WERI-Rb-1 (cell line): ENCODE results near the gene ADAMTS4.

Source experiments
- DNase-seq: peaks from one replicate; pipeline ENCODE4 v3.0.0-alpha.2; 2020
- H3K27ac ChIP-seq: fragments of 250-450 bp; sonication (Bioruptor Pico); 2 replicates; pipeline ENCODE4 v1.5.1; 2020; ENCODE audit warnings: mild to moderate bottlenecking, moderate library complexity
- H3K27me3 ChIP-seq: fragments of 250-450 bp; sonication (Bioruptor Pico); 2 replicates; pipeline ENCODE4 v1.5.1; 2021; ENCODE audit warnings: mild to moderate bottlenecking, low read depth, moderate library complexity; ENCODE audit not compliant: insufficient read depth, severe bottlenecking
- H3K36me3 ChIP-seq: fragments of 250-450 bp; sonication (Bioruptor Pico); 2 replicates; pipeline ENCODE4 v1.5.1; 2020; ENCODE audit warnings: mild to moderate bottlenecking, moderate library complexity
- H3K4me3 ChIP-seq: 2 replicates; pipeline ENCODE4 v1.5.1; 2011; ENCODE audit warnings: low read depth, mild to moderate bottlenecking, control low read depth, low read length
- H3K9me3 ChIP-seq: fragments of 250-450 bp; sonication (Bioruptor Pico); 2 replicates; pipeline ENCODE4 v1.5.1; 2021; ENCODE audit warnings: mild to moderate bottlenecking, moderate library complexity; ENCODE audit not compliant: severe bottlenecking
- TF ChIP-seq, protein P1 (sequence below): IDR thresholded peaks from 2 replicates; pipeline ENCODE4 v1.5.1; 2011; ENCODE audit warnings: low read depth, mild to moderate bottlenecking, control low read depth, inconsistent platforms, low read length

ADAMTS4 gene, protein sequence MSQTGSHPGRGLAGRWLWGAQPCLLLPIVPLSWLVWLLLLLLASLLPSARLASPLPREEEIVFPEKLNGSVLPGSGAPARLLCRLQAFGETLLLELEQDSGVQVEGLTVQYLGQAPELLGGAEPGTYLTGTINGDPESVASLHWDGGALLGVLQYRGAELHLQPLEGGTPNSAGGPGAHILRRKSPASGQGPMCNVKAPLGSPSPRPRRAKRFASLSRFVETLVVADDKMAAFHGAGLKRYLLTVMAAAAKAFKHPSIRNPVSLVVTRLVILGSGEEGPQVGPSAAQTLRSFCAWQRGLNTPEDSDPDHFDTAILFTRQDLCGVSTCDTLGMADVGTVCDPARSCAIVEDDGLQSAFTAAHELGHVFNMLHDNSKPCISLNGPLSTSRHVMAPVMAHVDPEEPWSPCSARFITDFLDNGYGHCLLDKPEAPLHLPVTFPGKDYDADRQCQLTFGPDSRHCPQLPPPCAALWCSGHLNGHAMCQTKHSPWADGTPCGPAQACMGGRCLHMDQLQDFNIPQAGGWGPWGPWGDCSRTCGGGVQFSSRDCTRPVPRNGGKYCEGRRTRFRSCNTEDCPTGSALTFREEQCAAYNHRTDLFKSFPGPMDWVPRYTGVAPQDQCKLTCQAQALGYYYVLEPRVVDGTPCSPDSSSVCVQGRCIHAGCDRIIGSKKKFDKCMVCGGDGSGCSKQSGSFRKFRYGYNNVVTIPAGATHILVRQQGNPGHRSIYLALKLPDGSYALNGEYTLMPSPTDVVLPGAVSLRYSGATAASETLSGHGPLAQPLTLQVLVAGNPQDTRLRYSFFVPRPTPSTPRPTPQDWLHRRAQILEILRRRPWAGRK

DNA sequence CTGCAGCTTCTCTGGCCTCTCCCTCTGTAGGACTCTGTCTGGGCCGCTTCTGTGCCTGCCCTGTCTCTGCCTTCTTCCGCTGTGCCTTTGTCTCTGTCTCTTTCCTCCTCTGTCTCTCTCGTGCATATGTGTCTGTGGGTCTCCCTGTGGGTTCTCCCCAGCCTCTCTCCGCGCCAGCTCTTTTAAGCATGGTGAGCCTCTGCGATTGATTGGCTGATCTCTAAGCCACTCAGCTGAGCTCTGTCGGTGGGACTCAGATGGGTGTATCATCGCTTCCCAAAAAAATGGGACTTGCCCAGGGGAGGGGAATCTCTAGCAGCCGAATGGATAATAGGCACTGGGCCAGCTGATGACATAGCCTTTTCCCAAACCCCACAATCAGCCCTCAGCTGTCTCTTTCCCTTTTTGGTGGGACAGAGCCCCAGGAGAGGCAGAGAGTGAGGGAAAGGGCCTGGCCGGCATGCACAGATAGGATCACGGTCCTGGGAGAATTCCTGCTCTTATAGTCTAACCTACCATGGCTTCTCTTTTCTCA, at the start of gene ADAMTS4:
TSS of gene ADAMTS4 (minus strand) at position 158 of the 535 bp plus-strand sequence. CDS start 427 bp downstream, outside the sequence.
- peak; percentile 65 for DNase-seq
- peak within 1 kb of the TSS; percentile 19 for H3K4me3 ChIP-seq
- TF ChIP-seq, protein P1, sequence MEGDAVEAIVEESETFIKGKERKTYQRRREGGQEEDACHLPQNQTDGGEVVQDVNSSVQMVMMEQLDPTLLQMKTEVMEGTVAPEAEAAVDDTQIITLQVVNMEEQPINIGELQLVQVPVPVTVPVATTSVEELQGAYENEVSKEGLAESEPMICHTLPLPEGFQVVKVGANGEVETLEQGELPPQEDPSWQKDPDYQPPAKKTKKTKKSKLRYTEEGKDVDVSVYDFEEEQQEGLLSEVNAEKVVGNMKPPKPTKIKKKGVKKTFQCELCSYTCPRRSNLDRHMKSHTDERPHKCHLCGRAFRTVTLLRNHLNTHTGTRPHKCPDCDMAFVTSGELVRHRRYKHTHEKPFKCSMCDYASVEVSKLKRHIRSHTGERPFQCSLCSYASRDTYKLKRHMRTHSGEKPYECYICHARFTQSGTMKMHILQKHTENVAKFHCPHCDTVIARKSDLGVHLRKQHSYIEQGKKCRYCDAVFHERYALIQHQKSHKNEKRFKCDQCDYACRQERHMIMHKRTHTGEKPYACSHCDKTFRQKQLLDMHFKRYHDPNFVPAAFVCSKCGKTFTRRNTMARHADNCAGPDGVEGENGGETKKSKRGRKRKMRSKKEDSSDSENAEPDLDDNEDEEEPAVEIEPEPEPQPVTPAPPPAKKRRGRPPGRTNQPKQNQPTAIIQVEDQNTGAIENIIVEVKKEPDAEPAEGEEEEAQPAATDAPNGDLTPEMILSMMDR, result no peak
- peak within 1 kb of the TSS; percentile 96 for H3K27ac ChIP-seq
- H3K27me3 ChIP-seq, result no peaks in the 10 kb centered on the region
- H3K36me3 ChIP-seq, result peaks cover 14% of the 10 kb centered on the region
- no peaks in the 10 kb centered on the region for H3K9me3 ChIP-seq

DNA sequence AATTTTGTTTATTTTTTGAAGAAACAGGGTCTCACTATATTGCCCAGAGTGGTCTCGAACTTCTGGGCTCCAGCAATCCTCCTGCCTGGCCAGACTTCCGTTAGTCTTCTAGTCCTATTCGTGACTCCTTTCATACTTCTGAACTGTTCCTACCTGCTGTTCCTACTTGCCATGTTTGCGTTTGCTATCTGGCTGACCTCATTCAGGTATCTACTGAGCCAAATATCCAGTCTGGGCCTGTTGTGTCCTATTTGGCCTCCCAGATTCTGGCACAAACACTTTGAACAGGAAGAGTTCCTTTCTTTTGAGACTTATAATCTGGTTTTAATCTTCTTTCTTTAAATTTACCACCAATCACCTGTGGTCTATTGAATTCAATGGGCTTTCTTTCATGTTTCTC, 46.0 kb upstream of the ADAMTS4 start:
- Histone ChIP-seq H3K27me3 (peaks cover 77% of the 10 kb centered on the region), H3K9me3 (peaks cover 11% of the 10 kb centered on the region), H3K36me3 (no peaks in the 10 kb centered on the region), H3K4me3 (no peak overlapping the region), H3K27ac (no peak overlapping the region)
- DNase-seq, result no peak
- TF ChIP-seq, protein P1, result no peak

DNA sequence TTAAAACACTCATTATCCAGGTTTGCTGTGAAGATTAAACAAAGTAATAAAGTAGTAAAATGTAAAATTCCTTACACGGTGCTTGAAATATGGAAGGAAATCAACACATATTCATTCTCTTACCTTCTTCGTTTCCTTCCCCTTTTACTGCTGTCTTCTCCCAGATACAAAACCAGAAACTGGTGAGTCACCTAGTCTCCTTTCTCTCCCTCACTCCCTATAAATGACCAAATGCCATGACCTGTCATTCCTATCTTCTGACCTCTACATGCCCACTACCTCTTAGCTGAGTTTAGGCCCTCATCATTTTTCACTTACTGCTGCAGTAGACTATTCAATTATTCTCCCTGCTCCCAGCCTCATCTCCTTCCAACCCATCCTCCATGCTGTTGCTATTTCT, 43.5 kb upstream of the ADAMTS4 start:
- H3K27me3 ChIP-seq, result peaks cover 77% of the 10 kb centered on the region
- no peak for DNase-seq
- H3K36me3 ChIP-seq, result no peaks in the 10 kb centered on the region
- no peaks in the 10 kb centered on the region for H3K9me3 ChIP-seq
- no peak overlapping the region for H3K27ac ChIP-seq
- no peak overlapping the region for H3K4me3 ChIP-seq
- TF ChIP-seq, protein P1, result no peak

DNA sequence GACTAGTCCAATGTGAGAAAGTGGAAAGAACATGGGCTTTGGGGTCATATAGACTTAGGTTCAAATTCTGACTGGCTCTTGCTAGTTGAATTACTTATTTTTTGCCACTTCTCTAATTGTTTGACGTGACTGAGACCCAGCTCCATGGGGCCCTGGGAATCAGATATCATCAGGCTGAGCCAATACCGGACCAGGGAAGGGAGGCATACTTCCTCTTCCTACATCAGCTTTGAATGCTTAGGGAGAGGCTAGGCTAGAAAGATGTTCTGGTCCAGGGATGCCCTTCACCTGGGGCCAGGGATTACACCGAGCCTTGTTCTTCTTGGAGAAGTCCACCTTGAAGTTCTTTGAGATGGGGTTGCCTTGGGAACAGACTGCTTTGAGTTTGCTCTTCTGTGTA, 42.8 kb upstream of the ADAMTS4 start:
- TF ChIP-seq, protein P1, result no peak
- peaks cover 77% of the 10 kb centered on the region for H3K27me3 ChIP-seq
- no peaks in the 10 kb centered on the region for H3K36me3 ChIP-seq
- H3K9me3 ChIP-seq, result no peaks in the 10 kb centered on the region
- DNase-seq, result no peak
- no peak overlapping the region for H3K4me3 ChIP-seq
- no peak overlapping the region for H3K27ac ChIP-seq

DNA sequence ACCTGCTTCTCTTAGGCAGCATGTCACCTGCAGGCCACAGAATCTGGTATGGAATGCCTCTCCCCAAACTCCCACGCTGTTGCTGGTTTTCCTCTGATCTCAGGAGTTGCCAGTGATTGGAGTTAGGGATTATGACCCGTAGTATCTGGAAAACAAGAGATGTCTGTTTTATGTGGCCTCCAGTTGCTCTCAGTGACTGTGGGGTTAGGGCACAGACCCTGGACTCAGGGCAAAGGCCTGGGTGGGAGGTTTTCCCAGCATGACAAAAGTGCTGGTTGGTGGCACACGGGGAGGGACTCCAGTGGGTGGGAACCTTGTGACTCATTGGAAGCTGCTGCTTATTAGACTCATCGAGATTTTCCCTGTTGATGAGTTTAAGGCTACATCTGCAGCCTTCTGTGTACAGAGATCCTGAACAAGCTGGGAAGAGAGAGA, 39.2 kb upstream of the ADAMTS4 start, which contains the start of gene NR1I3:
TSS of gene NR1I3 (minus strand) at position 165 of the 435 bp plus-strand sequence. CDS start 1,638 bp downstream, outside the sequence.
- no peak within 1 kb of the TSS for H3K27ac ChIP-seq
- H3K9me3 ChIP-seq, result no peaks in the 10 kb centered on the region
- DNase-seq, result no peak
- TF ChIP-seq, protein P1, result no peak
- H3K36me3 ChIP-seq, result no peaks in the 10 kb centered on the region
- peaks cover 70% of the 10 kb centered on the region for H3K27me3 ChIP-seq
- H3K4me3 ChIP-seq, result no peak within 1 kb of the TSS
